Transverse colon (tissue), 4 donors: ENCODE measurements around the gene KRTAP19-6. TPM values are rescaled to one million over a fixed set of nuclear protein-coding genes. Genes with fewer than 3 reads are reported as not detected.

Source experiments
- DNase-seq: peaks from one replicate; pipeline ENCODE4 v3.0.0-alpha.2; 2019
- H3K27ac ChIP-seq, 4 donors: fragments of 200-600 bp; sonication (generic); 2 replicates each; pipeline ENCODE4 v1.5.1; 2016 to 2018; ENCODE audit warnings: inconsistent platforms in 4 of 4
- H3K27me3 ChIP-seq: fragments of 200-600 bp; sonication (generic); 2 replicates; pipeline ENCODE4 v1.5.1; 2017; ENCODE audit warnings: inconsistent platforms
- H3K36me3 ChIP-seq, 4 donors: fragments of 200-600 bp; sonication (generic); 2 replicates each; pipeline ENCODE4 v1.5.1; 2017 to 2019; ENCODE audit warnings: inconsistent platforms in 4 of 4
- H3K4me1 ChIP-seq, 4 donors: fragments of 200-600 bp; sonication (generic); 2 replicates each; pipeline ENCODE4 v1.5.1; 2017 to 2020; ENCODE audit warnings: inconsistent platforms in 4 of 4
- H3K4me3 ChIP-seq, 4 donors: fragments of 200-600 bp; sonication (generic); 1 replicate in 1 of 4; 2 replicates in 3 of 4; pipeline versions ENCODE4 v1.5.1 to v1.6.1; 2017 to 2019; ENCODE audit warnings: inconsistent platforms in 4 of 4
- H3K9me3 ChIP-seq, 2 donors: fragments of 200-600 bp; sonication (generic); 2 replicates each; pipeline ENCODE4 v1.5.1; 2017 to 2019; ENCODE audit warnings: inconsistent platforms in 2 of 2
- CTCF ChIP-seq, 5 experiments: fragments of 200-600 bp in 3 of 5; fragments of 450-650 bp in 2 of 5; sonication (generic) in 3 of 5; IDR thresholded peaks; 1 replicate in 2 of 5; 2 replicates in 3 of 5; pipeline ENCODE4 v1.5.1; 2016 to 2017; ENCODE audit warnings: antibody characterized with exemption in 5 of 5, inconsistent platforms in 3 of 5, mild to moderate bottlenecking in 2 of 5, moderate library complexity in 1 of 5
- EP300 ChIP-seq: sonication (generic); formaldehyde crosslinking; IDR thresholded peaks from one replicate; pipeline ENCODE4 v1.6.1; 2017; ENCODE audit warnings: antibody characterized with exemption, low read depth
- POLR2A ChIP-seq: fragments of 450-650 bp; IDR thresholded peaks from one replicate; pipeline ENCODE4 v1.6.1; 2016; ENCODE audit warnings: antibody characterized with exemption, mild to moderate bottlenecking, moderate library complexity
- POLR2AphosphoS5 ChIP-seq, 3 donors: sonication (generic); formaldehyde crosslinking; IDR thresholded peaks; one replicate each; pipeline ENCODE4 v1.6.1; 2016; ENCODE audit warnings: antibody characterized with exemption in 3 of 3
- WGBS, 2 donors: methylation state at CpG; one replicate each; pipeline ENCODE4 v1.1.5; 2018; ENCODE audit warnings: low coverage in 1 of 2; 5-methylcytosine and 5-hydroxymethylcytosine counted together
- in situ Hi-C, 4 donors: fragments of 200-750 bp; cut with MboI; loops; one replicate each; pipeline versions ENCODE4 v1.15.0 to v1.15.1; 2017; ENCODE audit warnings: low sequenced_read_pairs in 3 of 4, low pct_ligation_motif_present in 1 of 4, low pct_unique_long_range_greater_than_20kb in 1 of 4
- intact Hi-C: fragments of 100-400 bp; cut with DNase I; formaldehyde crosslinking; loops from one replicate; pipeline ENCODE4 v1.15.1; 2023; ENCODE audit warnings: low total_unique reads
- total RNA-seq, 4 donors: library from RNA; depleted of rRNA; stranded (reverse); fragments of >200 nt; gene quantifications; one replicate each; pipeline ENCODE4 v1.1.0, GENCODE V29; 2016

KRTAP19-6 gene
- total RNA-seq, 4 donors from 2014 or later: not detected

- no peaks in the 10 kb centered on the region for H3K36me3 ChIP-seq
- DNase-seq: no peak
- in situ Hi-C loops (no loop called here), intact Hi-C loops (no loop called here)
- 54 to 66% methylated on average over 6 of the region's 6 CpGs for WGBS, 2 donors
- H3K27ac ChIP-seq: no peak overlapping the region
- no peaks in the 10 kb centered on the region for H3K4me1 ChIP-seq
- H3K9me3 ChIP-seq: no peaks in the 10 kb centered on the region
- TF ChIP-seq EP300: no peak
- no peak for TF ChIP-seq POLR2A
- no peak for TF ChIP-seq CTCF (IDR thresholded peaks at IDR 0.05)
- no peak for TF ChIP-seq POLR2AphosphoS5 (IDR thresholded peaks at IDR 0.05)
- H3K27me3 ChIP-seq: no peaks in the 10 kb centered on the region
- no peak overlapping the region for H3K4me3 ChIP-seq
Measured at GRCh38 chr21:30563072-30563471, 21.4 kb upstream of the KRTAP19-6 start.

- in situ Hi-C loops (no loop called here), intact Hi-C loops (no loop called here)
- H3K27ac ChIP-seq: no peak overlapping the region
- no peaks in the 10 kb centered on the region for H3K36me3 ChIP-seq
- TF ChIP-seq EP300 (no peak), POLR2AphosphoS5 (IDR thresholded peaks at IDR 0.05) (no peak), CTCF (IDR thresholded peaks at IDR 0.05) (no peak), POLR2A (no peak)
- no peak overlapping the region for H3K4me3 ChIP-seq
- DNase-seq: no peak
- no peaks in the 10 kb centered on the region for H3K9me3 ChIP-seq
- no peaks in the 10 kb centered on the region for H3K4me1 ChIP-seq
- WGBS, 2 donors: 80 to 95% methylated on average over 2 of the region's 2 CpGs
- no peaks in the 10 kb centered on the region for H3K27me3 ChIP-seq
Measured at GRCh38 chr21:30561957-30562356, 20.3 kb upstream of the KRTAP19-6 start.

- intact Hi-C loops: no loop called here
- Histone ChIP-seq H3K9me3 (no peaks in the 10 kb centered on the region), H3K27me3 (no peaks in the 10 kb centered on the region), H3K36me3 (no peaks in the 10 kb centered on the region), H3K4me3 (no peak within 1 kb of the TSS), H3K4me1 (no peaks in the 10 kb centered on the region), H3K27ac (no peak within 1 kb of the TSS)
- WGBS, 2 donors: 76% methylated on average over 2 of the region's 2 CpGs; no CpG with 5 or more reads in 1 of the 2 donors
- DNase-seq: no peak
- TF ChIP-seq POLR2AphosphoS5 (IDR thresholded peaks at IDR 0.05): no peak
- TF ChIP-seq EP300: no peak
- TF ChIP-seq POLR2A: no peak
- TF ChIP-seq CTCF (IDR thresholded peaks at IDR 0.05): no peak
- in situ Hi-C loops: no loop called here
Measured at GRCh38 chr21:30561264-30561895, 19.7 kb upstream of the KRTAP19-6 start, which contains the start of gene KRTAP19-7. TSS of gene KRTAP19-7 (minus strand) at chr21:30561314. CDS start at chr21:30561289, 25 bp downstream.

GRCh38 chr21:30555095-30555494 lies 13.4 kb upstream of the KRTAP19-6 start:
- H3K27ac ChIP-seq: no peak overlapping the region
- in situ Hi-C loops (no loop called here), intact Hi-C loops (no loop called here)
- 73 to 86% methylated on average over 2 of the region's 2 CpGs for WGBS, 2 donors
- DNase-seq: no peak
- TF ChIP-seq POLR2AphosphoS5 (IDR thresholded peaks at IDR 0.05) (no peak), POLR2A (no peak), CTCF (IDR thresholded peaks at IDR 0.05) (no peak), EP300 (no peak)
- peaks cover 0 to 5% of the 10 kb centered on the region in 2 donors for H3K9me3 ChIP-seq
- no peaks in the 10 kb centered on the region for H3K36me3 ChIP-seq
- H3K4me1 ChIP-seq: no peaks in the 10 kb centered on the region
- no peak overlapping the region for H3K4me3 ChIP-seq
- no peaks in the 10 kb centered on the region for H3K27me3 ChIP-seq
